ENCODE results near the gene CHN1.

Gene CHN1

DNA sequence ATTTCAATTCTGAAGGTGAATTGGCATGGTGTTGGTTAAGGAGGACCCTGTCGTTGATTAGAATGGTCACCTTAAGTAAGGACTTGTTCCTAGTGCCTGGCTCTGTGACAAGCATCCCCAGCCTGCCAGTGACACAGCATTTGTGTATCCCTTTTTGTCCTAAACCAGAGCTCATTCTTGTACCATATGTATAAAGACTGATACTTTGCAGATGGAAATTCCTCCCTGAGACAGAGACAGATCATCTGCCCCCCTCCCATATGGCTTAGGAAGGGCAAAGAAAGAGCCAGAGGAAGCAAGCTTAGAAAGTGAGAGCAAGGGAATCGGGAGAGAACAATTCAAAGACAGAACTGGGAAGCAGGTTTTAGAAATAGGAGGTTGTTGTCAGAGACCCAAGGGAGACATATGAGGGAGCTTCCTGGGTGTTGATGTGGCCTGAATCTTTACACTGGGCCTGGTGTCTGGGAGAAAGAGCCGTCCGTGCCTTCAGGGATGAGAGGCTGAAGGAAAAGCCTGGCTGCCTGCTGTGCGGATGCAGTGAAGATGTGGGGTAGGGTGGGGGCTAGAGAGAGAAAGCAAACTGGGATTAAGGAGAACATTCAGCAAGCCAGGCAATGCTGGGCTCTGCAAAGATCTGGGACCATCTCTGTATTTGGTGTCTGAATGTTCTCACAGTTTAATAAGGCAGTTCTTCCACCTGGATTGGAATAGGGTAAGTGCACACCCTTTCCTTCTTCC, 227.7 kb downstream of the CHN1 start:
- no peak for TF ChIP-seq POLR2AphosphoS5 (IDR thresholded peaks at IDR 0.05; ENCODE audit: low read depth, low read length)
- TF ChIP-seq POLR2A (IDR thresholded peaks at IDR 0.05; ENCODE audit: low read depth, low read length) = no peak
- no peak for TF ChIP-seq TAF1 (IDR thresholded peaks at IDR 0.05; ENCODE audit: borderline replicate concordance, low read depth, low read length)
- FAIRE-seq = no peak
- DNase-seq (ENCODE audit: insufficient read length) = no peak

DNA sequence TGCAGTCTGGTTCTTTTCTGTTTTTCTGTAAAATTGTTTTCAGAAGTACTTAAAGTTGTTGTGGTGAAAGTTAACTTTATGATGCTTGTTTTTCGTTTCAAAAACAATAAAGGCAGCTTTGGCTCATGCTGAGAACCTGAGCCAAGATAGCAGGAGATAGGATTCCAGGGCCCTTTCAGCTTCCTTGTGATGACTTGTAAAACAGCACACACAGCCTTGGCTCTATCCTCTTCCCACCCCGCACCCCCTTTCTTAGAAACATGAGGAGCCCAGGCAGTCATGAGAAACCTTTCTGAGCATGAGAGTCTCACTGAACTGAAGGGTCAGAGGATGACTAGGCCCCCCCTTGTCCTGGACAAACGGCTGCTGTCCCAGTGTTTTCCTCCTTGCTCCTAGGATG, 228.5 kb downstream of the CHN1 start:
- FAIRE-seq = no peak
- TF ChIP-seq TAF1 (IDR thresholded peaks at IDR 0.05; ENCODE audit: borderline replicate concordance, low read depth, low read length) (no peak), POLR2AphosphoS5 (IDR thresholded peaks at IDR 0.05; ENCODE audit: low read depth, low read length) (no peak), POLR2A (IDR thresholded peaks at IDR 0.05; ENCODE audit: low read depth, low read length) (no peak)
- no peak for DNase-seq (ENCODE audit: insufficient read length)

DNA sequence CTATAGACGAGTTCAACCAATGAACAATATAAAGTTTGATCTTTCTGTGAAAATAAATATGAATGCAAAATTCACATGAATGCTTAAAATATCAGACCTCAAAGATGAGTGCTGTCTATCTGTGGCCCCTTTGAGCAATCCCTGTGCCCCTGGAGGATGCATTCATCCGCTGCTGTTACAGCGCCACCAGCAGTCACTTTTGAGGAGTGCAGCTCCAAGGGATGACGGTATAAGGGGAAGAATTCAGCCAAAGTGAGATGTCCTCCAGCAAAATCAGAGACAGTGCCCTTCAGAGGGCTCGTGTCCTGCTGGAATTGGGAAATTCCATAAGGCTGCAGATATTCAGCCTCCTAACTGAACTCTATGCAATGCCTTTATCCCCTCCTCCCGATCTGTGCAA, 229.0 kb downstream of the CHN1 start:
- TF ChIP-seq TAF1 (IDR thresholded peaks at IDR 0.05; ENCODE audit: borderline replicate concordance, low read depth, low read length) = no peak
- TF ChIP-seq POLR2A (IDR thresholded peaks at IDR 0.05; ENCODE audit: low read depth, low read length) = no peak
- TF ChIP-seq POLR2AphosphoS5 (IDR thresholded peaks at IDR 0.05; ENCODE audit: low read depth, low read length) = no peak
- DNase-seq (ENCODE audit: insufficient read length) (no peak), FAIRE-seq (no peak)

DNA sequence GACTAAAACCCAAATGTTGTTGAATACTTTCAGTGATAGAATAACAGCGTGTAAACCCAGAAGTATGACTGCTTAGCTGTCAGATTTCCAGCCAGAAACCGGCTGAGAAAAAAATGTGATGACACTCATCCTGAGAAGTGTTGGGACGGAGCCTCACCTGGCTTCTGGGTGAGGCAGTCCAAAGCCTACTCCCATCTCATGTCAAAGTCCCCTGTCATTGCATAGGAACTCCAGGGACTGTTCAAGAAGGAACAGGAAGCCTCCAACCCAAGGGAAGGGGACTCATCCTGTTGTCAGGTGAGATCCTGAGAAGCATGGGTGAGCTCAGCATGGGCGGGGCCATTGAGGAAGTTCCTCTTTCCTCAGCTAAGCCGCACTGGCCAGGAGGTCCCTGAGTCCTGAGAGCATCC, 229.6 kb downstream of the CHN1 start:
- DNase-seq (ENCODE audit: insufficient read length) (no peak), FAIRE-seq (no peak)
- TF ChIP-seq POLR2AphosphoS5 (IDR thresholded peaks at IDR 0.05; ENCODE audit: low read depth, low read length) (no peak), POLR2A (IDR thresholded peaks at IDR 0.05; ENCODE audit: low read depth, low read length) (no peak), TAF1 (IDR thresholded peaks at IDR 0.05; ENCODE audit: borderline replicate concordance, low read depth, low read length) (no peak)

DNA sequence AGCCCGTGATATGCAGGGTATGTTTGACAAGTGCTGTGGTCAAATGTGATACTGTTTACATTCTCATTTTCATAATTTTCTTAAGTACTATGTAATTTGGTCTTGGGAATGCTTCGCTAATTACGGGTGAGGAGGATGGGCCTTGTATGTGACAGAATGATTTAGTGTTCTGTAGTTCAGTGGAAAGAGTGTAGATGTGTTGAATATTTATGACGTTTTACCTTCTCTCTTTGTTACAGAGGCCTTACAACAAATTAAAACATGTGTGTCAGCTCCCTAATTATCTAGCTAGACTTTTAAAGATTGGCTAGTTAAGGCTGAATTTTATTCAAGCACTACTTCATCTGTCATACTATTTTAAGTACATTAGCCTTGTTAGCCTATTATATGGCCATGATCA, 230.3 kb downstream of the CHN1 start:
- TF ChIP-seq POLR2A (IDR thresholded peaks at IDR 0.05; ENCODE audit: low read depth, low read length) (no peak), TAF1 (IDR thresholded peaks at IDR 0.05; ENCODE audit: borderline replicate concordance, low read depth, low read length) (no peak), POLR2AphosphoS5 (IDR thresholded peaks at IDR 0.05; ENCODE audit: low read depth, low read length) (no peak)
- no peak for FAIRE-seq
- no peak for DNase-seq (ENCODE audit: insufficient read length)

DNA sequence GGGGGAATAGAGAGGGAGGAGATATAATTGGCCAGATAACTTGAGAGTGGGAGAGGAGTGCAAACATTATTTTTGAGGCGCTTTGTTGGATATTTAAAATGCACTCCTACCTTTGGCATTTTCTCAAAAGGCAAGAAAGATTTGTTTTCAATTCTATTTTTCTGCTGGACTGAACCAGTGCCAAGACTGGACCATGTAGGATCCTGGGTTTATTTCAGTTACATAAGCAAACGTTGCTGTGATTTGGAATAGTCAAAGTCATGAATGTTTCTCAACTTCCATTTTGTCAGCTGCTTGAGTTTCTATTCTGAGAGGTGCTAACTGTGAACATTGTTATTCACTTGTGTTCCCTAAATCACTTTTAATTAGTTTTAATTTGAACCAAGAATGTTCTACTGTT, 232.0 kb downstream of the CHN1 start:
- DNase-seq (ENCODE audit: insufficient read length) (no peak), FAIRE-seq (no peak)
- no peak for TF ChIP-seq POLR2AphosphoS5 (IDR thresholded peaks at IDR 0.05; ENCODE audit: low read depth, low read length)
- no peak for TF ChIP-seq POLR2A (IDR thresholded peaks at IDR 0.05; ENCODE audit: low read depth, low read length)
- TF ChIP-seq TAF1 (IDR thresholded peaks at IDR 0.05; ENCODE audit: borderline replicate concordance, low read depth, low read length) = no peak

DNA sequence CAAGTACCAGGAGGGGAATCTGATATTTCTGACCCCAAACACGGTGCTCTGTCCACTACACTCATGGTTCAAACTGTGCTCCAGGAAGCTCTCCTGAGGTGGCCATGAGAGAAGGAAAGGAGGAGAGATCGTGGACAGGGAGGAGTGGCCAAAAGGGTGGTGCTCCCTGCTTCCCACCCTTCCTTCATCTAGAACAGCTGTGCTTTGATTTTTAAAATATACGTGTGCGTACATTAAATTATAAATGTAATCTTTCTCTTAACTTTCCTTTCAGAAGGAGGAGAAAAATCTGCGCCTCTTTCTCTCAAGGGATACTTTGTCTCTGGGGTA, 232.7 kb downstream of the CHN1 start:
- no peak for DNase-seq (ENCODE audit: insufficient read length)
- FAIRE-seq = no peak
- no peak for TF ChIP-seq POLR2A (IDR thresholded peaks at IDR 0.05; ENCODE audit: low read depth, low read length)
- no peak for TF ChIP-seq POLR2AphosphoS5 (IDR thresholded peaks at IDR 0.05; ENCODE audit: low read depth, low read length)
- TF ChIP-seq TAF1 (IDR thresholded peaks at IDR 0.05; ENCODE audit: borderline replicate concordance, low read depth, low read length) = no peak

DNA sequence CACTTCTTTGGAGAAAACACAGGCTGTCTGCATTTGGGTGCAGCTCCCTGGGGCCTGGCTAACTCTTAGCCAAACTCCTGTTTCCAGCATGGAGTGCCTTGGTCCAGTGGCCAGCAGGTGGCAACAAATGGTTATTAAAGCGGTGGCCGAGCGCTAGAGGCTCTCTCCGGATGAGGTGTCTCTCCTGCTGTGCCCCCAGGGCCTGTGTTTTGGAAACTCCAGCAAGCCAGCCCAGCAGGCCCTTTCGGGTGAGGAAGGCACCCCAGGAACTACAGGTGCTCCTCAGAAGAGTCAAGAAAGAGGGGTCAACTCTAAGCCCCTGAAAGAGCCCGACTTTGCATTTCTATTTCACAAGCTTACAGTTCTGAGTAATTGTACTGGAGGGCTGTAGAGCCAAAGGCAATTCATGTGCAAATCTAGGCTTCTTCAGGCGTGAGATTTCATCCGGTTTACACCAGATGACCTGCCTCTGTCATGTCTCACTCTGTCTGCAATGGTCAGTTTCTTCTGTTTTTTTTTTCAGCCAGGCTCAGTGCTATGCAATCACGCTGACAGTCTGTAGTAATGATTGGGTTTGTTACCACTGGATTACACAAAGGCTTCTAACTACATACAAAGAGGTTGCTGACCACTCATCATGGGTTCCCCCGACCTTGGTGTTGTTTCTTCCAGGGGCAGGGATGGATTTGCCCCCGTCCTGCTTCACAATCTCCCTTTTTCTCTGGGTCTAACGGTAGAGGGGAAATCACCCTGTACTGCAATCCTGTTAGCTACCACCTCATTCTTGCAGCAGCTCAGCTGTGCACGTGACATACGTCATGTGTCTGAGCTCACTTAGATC, 233.3 kb downstream of the CHN1 start:
- DNase-seq (ENCODE audit: insufficient read length) = peak; percentile 49
- no peak for TF ChIP-seq POLR2A (IDR thresholded peaks at IDR 0.05; ENCODE audit: low read depth, low read length)
- TF ChIP-seq POLR2AphosphoS5 (IDR thresholded peaks at IDR 0.05; ENCODE audit: low read depth, low read length) = no peak
- no peak for TF ChIP-seq TAF1 (IDR thresholded peaks at IDR 0.05; ENCODE audit: borderline replicate concordance, low read depth, low read length)
- peak; percentile 75 for FAIRE-seq

DNA sequence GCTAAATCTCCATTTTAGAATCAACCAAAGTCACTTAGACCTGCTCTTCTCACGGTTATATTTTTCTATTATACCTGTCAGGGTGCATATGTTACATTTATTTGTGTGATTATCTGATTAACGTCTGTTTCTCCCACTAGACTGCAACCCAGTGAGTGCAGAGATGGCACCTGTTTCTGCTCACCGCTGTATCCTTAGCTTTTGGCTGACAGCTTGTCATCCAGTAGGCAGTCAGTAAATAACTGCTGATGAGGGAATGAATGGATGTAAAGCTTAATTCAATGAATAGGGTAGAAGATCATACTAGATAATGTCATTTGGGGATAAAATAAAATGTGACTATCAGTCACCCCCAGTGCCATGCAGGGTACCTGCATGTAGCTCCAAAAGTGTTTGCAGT, 234.0 kb downstream of the CHN1 start:
- TF ChIP-seq TAF1 (IDR thresholded peaks at IDR 0.05; ENCODE audit: borderline replicate concordance, low read depth, low read length) (no peak), POLR2AphosphoS5 (IDR thresholded peaks at IDR 0.05; ENCODE audit: low read depth, low read length) (no peak), POLR2A (IDR thresholded peaks at IDR 0.05; ENCODE audit: low read depth, low read length) (no peak)
- DNase-seq (ENCODE audit: insufficient read length) = no peak
- FAIRE-seq = no peak

DNA sequence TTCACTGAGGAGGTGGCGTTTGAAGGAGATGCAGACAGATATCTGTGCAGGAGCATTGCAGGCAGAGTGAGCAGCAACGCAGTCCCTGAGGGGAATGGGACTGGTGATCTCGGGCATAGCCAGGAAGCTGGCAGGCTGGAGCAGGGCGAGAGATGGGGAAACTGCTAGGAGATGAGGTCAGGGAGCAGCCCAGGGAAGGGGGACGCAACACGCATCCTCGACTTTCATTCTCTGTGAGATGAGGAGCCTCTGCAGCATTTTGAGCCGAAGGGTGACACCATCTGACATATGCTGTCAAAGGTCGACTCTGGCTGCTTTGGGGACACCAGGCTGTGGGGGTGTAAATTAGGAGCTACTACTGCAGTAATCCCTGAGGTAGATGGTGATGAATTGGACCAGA, 236.6 kb downstream of the CHN1 start:
- no peak for TF ChIP-seq POLR2AphosphoS5 (IDR thresholded peaks at IDR 0.05; ENCODE audit: low read depth, low read length)
- no peak for TF ChIP-seq POLR2A (IDR thresholded peaks at IDR 0.05; ENCODE audit: low read depth, low read length)
- no peak for TF ChIP-seq TAF1 (IDR thresholded peaks at IDR 0.05; ENCODE audit: borderline replicate concordance, low read depth, low read length)
- FAIRE-seq (no peak), DNase-seq (ENCODE audit: insufficient read length) (no peak)

DNA sequence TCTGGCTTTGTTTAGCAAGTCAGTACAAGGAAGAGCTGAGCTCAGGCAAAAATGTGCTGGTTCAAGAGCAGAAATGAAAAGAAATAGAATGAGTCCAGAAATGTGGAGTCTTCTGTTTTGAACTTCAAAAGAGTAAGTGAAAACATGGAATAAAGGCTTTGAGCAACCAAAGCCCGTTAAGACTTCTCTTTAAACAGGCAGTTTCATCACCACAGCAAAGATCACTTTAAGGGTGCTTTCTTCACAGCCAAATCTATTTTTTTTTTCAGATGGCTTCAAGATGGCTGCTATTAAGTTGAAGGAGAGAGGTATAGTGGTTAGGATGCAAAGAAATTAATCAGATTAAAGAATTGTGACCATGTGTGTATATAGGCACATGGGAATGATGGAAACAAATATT, 238.9 kb downstream of the CHN1 start:
- TF ChIP-seq TAF1 (IDR thresholded peaks at IDR 0.05; ENCODE audit: borderline replicate concordance, low read depth, low read length) (no peak), POLR2A (IDR thresholded peaks at IDR 0.05; ENCODE audit: low read depth, low read length) (no peak), POLR2AphosphoS5 (IDR thresholded peaks at IDR 0.05; ENCODE audit: low read depth, low read length) (no peak)
- DNase-seq (ENCODE audit: insufficient read length) (no peak), FAIRE-seq (no peak)

DNA sequence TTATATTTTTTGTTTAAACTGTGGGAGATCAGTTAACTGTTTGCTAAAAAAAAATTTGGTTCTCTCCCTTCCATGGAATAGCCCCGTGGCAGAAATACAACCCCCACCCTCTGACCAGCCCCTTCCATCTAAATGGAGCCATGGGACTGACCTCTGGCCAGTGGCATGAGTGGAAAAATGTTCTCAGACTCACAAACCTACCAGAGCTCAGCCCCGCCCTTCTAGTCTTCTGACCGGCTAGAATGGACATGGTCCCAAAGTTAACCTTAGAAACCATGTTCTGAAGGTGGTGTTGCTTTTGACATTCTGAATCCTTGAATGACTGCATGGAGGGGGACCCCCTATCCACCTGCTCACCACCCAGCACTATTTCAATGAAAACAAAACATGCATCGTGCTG, 239.6 kb downstream of the CHN1 start:
- no peak for FAIRE-seq
- DNase-seq (ENCODE audit: insufficient read length) = no peak
- TF ChIP-seq POLR2A (IDR thresholded peaks at IDR 0.05; ENCODE audit: low read depth, low read length) = no peak
- TF ChIP-seq TAF1 (IDR thresholded peaks at IDR 0.05; ENCODE audit: borderline replicate concordance, low read depth, low read length) = no peak
- TF ChIP-seq POLR2AphosphoS5 (IDR thresholded peaks at IDR 0.05; ENCODE audit: low read depth, low read length) = no peak
